Stimulated activated naive CD8-positive, alpha-beta T cell treated with anti-CD3 and anti-CD28 coated beads, Interleukin-15, Interleukin-2, amounts not matched to agents 100 U/mL and 50 U/mL, for 24 hours (primary cell): ENCODE data around the gene RPL18.

Experiments used
- ATAC-seq: fragments of 150-1000 bp; cut with Tn5 transposase; one replicate; pipeline ENCODE4 v1.10.0; 2021
- DNase-seq: peaks from one replicate; pipeline ENCODE4 v3.0.0; 2021

Gene RPL18

GRCh38 chr19:48630296-48631063, 11.5 kb upstream of the RPL18 start:
- DNase-seq (peak; percentile 11), ATAC-seq (no peak)

GRCh38 chr19:48629599-48630295, 10.8 kb upstream of the RPL18 start:
- ATAC-seq: no peak
- peak; percentile 55 for DNase-seq

- ATAC-seq (no peak), DNase-seq (no peak)
These were observed 10.3 kb upstream of the RPL18 start for GRCh38 chr19:48629297-48629598.

- ATAC-seq: no peak
- DNase-seq: no peak
These were observed 9.7 kb upstream of the RPL18 start for GRCh38 chr19:48628486-48629296.

GRCh38 chr19:48627865-48628314, 8.9 kb upstream of the RPL18 start:
- no peak for DNase-seq
- no peak for ATAC-seq

- peak; percentile 49 for ATAC-seq
- peak; percentile 49 for DNase-seq
These were observed 8.4 kb upstream of the RPL18 start for GRCh38 chr19:48627201-48627864.

GRCh38 chr19:48625891-48626327, 6.9 kb upstream of the RPL18 start:
- no peak for DNase-seq
- no peak for ATAC-seq

- no peak for DNase-seq
- ATAC-seq: no peak
These were observed 6.1 kb upstream of the RPL18 start for GRCh38 chr19:48624791-48625723.

- ATAC-seq (peak; percentile 82), DNase-seq (peak; percentile 99)
These were observed 5.2 kb upstream of the RPL18 start for GRCh38 chr19:48624067-48624594.

GRCh38 chr19:48623556-48624066, 4.6 kb upstream of the RPL18 start:
- ATAC-seq (no peak), DNase-seq (no peak)

- no peak for ATAC-seq
- no peak for DNase-seq
These were observed 961 bp upstream of the RPL18 start for GRCh38 chr19:48619692-48620585.

- ATAC-seq (no peak), DNase-seq (no peak)
These were observed 581 bp downstream of the RPL18 start for GRCh38 chr19:48618278-48618915.

- ATAC-seq: no peak
- no peak for DNase-seq
These were observed 1.6 kb downstream of the RPL18 start for GRCh38 chr19:48617146-48617937.

GRCh38 chr19:48616491-48617056, 2.4 kb downstream of the RPL18 start:
- no peak for DNase-seq
- no peak for ATAC-seq

- DNase-seq (no peak), ATAC-seq (no peak)
These were observed 2.9 kb downstream of the RPL18 start for GRCh38 chr19:48616041-48616436.

- no peak for DNase-seq
- no peak for ATAC-seq
These were observed 3.5 kb downstream of the RPL18 start for GRCh38 chr19:48615231-48616040.
